A673 (cell line): ENCODE measurements around the gene ZG16.

ENCODE experiments used
- CTCF ChIP-seq: fragments of 300-800, 200-600 bp; sonication (generic); conservative IDR thresholded peaks from 2 replicates; pipeline ENCODE4 v1.5.1; 2017; ENCODE audit warnings: low read depth, mild to moderate bottlenecking, antibody characterized with exemption, low read length, moderate library complexity, mixed read lengths
- EZH2 ChIP-seq: fragments of 200-600 bp; sonication (generic); IDR thresholded peaks from 2 replicates; pipeline ENCODE4 v1.6.1; 2017; ENCODE audit warnings: borderline replicate concordance, low read depth, mild to moderate bottlenecking, mixed read lengths, antibody characterized with exemption, low read length; ENCODE audit not compliant: poor library complexity, severe bottlenecking

- no peak for TF ChIP-seq CTCF
- no peak for TF ChIP-seq EZH2
Measured at GRCh38 chr16:29763326-29763725, 14.7 kb upstream of the ZG16 start.
